Adrenal gland (tissue), 19 donors: ENCODE data around the gene RHOBTB3. TPM values are rescaled to one million over a fixed set of nuclear protein-coding genes. Genes with fewer than 3 reads are reported as not detected.

Source experiments
- DNase-seq, 7 donors: peaks; one replicate each; pipeline ENCODE4 v3.0.0-alpha.2; 2019 to 2020
- H3K27ac ChIP-seq, 5 donors: fragments of 200-600 bp; sonication (generic) in 4 of 5; 1 replicate in 3 of 5; 2 replicates in 2 of 5; pipeline versions ENCODE4 v1.5.1 to v1.8.0; 2016 to 2020; ENCODE audit warnings: mild to moderate bottlenecking in 1 of 5
- H3K27me3 ChIP-seq: fragments of 200-600 bp; 2 replicates; pipeline ENCODE4 v1.8.0; 2021
- H3K36me3 ChIP-seq, 2 donors: fragments of 200-600 bp; replicated peaks in 1 of 2; 1 replicate in 1 of 2; 2 replicates in 1 of 2; pipeline versions ENCODE4 v1.5.1 to v1.8.0; 2018 to 2022
- H3K4me1 ChIP-seq, 2 donors: fragments of 200-600 bp; replicated peaks in 1 of 2; 1 replicate in 1 of 2; 2 replicates in 1 of 2; pipeline versions ENCODE4 v1.5.1 to v1.8.0; 2018 to 2021
- H3K4me3 ChIP-seq, 4 donors: fragments of 200-600 bp; sonication (generic) in 3 of 4; one replicate each; pipeline ENCODE4 v1.5.1; 2016 to 2018
- H3K9me3 ChIP-seq, 3 donors: fragments of 200-600 bp; sonication (generic) in 1 of 3; replicated peaks in 1 of 3; 1 replicate in 2 of 3; 2 replicates in 1 of 3; pipeline versions ENCODE4 v1.5.1 to v1.8.0; 2016 to 2021
- POLR2A ChIP-seq, 2 donors: fragments of 450-650 bp; IDR thresholded peaks; one replicate each; pipeline ENCODE4 v1.6.1; 2017; ENCODE audit warnings: antibody characterized with exemption in 2 of 2, mild to moderate bottlenecking in 2 of 2, moderate library complexity in 1 of 2
- WGBS, 4 donors: extraction: QIAGEN DNeasy Blood & Tissue Kit in 2 of 4; methylation state at CpG; one replicate each; pipeline versions ENCODE4 v1.1.5 to v1.1.7; 2013 to 2017; 5-methylcytosine and 5-hydroxymethylcytosine counted together
- intact Hi-C, 2 donors: fragments of 100-400 bp; cut with DNase I; formaldehyde crosslinking; loops; one replicate each; pipeline versions ENCODE4 v1.14.1 to v1.15.0; 2022 to 2023
- long read RNA-seq, 10 donors: library from polyadenylated mRNA in 3 of 10; unstranded in 2 of 10; stranded (forward) in 1 of 10; transcript quantifications; one replicate each; pipeline ENCODE4 v2.0.0 and lab custom pipeline, GENCODE V29; 2021 to 2026
- polyA plus RNA-seq, 3 donors: library from polyadenylated mRNA; stranded (reverse); fragments of 200-250 nt in 2 of 3; fragments of 350-450 nt in 1 of 3; fragmentation: Illumina TruSeq in 1 of 3; extraction: RNeasy Lipid Tissue Mini Kit (QIAGEN cat#74804) in 1 of 3; gene quantifications; one replicate each; pipeline ENCODE4 v1.2.3, GENCODE V29; 2013 to 2014
- total RNA-seq, 9 donors: library from RNA; depleted of rRNA in 4 of 9; stranded (reverse); fragments of >200 nt in 4 of 9; fragments of 120-200 nt in 1 of 9; fragmentation: NEBNext Ultra II Directional in 1 of 9; extraction: Animal tissue kit (Norgen Biotek cat#: 25700) in 1 of 9; gene quantifications; one replicate each; pipeline versions ENCODE4 v1.1.0 to v1.2.4, GENCODE V29; 2013 to 2023
- TF ChIP-seq, protein P1 (sequence below), 6 experiments: fragments of 450-650 bp in 4 of 6; fragments of 200-600 bp in 2 of 6; sonication (generic) in 1 of 6; IDR thresholded peaks; 1 replicate in 5 of 6; 2 replicates in 1 of 6; pipeline versions ENCODE4 v1.5.1 to v1.8.0; 2016 to 2021; ENCODE audit warnings: antibody characterized with exemption in 6 of 6, mild to moderate bottlenecking in 2 of 6, moderate library complexity in 1 of 6
- donor health status: healthy with polysubstance abuse.
- donor health status: Bipolar disorder and iron deficiency.
- donor health status: DM: yes; HTN: yes; CAD: no.
- donor health status: DM: no; HTN: no; CAD: no.
- donor health status: DM: no; HTN: no; CAD: no.
- donor health status: DM: yes; HTN: yes; CAD: no.

The RHOBTB3 gene, protein sequence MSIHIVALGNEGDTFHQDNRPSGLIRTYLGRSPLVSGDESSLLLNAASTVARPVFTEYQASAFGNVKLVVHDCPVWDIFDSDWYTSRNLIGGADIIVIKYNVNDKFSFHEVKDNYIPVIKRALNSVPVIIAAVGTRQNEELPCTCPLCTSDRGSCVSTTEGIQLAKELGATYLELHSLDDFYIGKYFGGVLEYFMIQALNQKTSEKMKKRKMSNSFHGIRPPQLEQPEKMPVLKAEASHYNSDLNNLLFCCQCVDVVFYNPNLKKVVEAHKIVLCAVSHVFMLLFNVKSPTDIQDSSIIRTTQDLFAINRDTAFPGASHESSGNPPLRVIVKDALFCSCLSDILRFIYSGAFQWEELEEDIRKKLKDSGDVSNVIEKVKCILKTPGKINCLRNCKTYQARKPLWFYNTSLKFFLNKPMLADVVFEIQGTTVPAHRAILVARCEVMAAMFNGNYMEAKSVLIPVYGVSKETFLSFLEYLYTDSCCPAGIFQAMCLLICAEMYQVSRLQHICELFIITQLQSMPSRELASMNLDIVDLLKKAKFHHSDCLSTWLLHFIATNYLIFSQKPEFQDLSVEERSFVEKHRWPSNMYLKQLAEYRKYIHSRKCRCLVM
- total RNA-seq (100 to 1,000 TPM in 6 of 9 donors, 10 to 100 TPM in 3; 91.8 to 258 (median 159) TPM), polyA plus RNA-seq (10 to 100 TPM; 23.9 to 56.9 (median 28.2) TPM)
- long read RNA-seq, donor 1, full-length matches to known transcripts, result 12 of 46 reads
- long read RNA-seq, donor 1, partial matches to known transcripts, result 34 of 46 reads
- long read RNA-seq, donor 1, other reads (novel, unspliced or antisense), result 0 of 46 reads
- long read RNA-seq, donor 2, full-length matches to known transcripts, result 13 of 71 reads
- long read RNA-seq, donor 2, partial matches to known transcripts, result 58 of 71 reads
- long read RNA-seq, donor 2, other reads (novel, unspliced or antisense), result 0 of 71 reads
- long read RNA-seq, donor 3, full-length matches to known transcripts, result 15 of 34 reads
- long read RNA-seq, donor 3, partial matches to known transcripts, result 19 of 34 reads
- long read RNA-seq, donor 3, other reads (novel, unspliced or antisense), result 0 of 34 reads
- long read RNA-seq, donor 4, full-length matches to known transcripts, result 5 of 29 reads
- long read RNA-seq, donor 4, partial matches to known transcripts, result 15 of 29 reads
- long read RNA-seq, donor 4, other reads (novel, unspliced or antisense), result 9 of 29 reads
- long read RNA-seq, donor 5, full-length matches to known transcripts, result 45 of 90 reads
- long read RNA-seq, donor 5, partial matches to known transcripts, result 14 of 90 reads
- long read RNA-seq, donor 5, other reads (novel, unspliced or antisense), result 31 of 90 reads
- long read RNA-seq, donor 6, partial matches to known transcripts, result 5 of 6 reads
- long read RNA-seq, donor 6, other reads (novel, unspliced or antisense), result 1 of 6 reads
- long read RNA-seq, donor 7, full-length matches to known transcripts, result 11 of 151 reads
- long read RNA-seq, donor 7, partial matches to known transcripts, result 140 of 151 reads
- long read RNA-seq, donor 7, other reads (novel, unspliced or antisense), result 0 of 151 reads
- long read RNA-seq, donor 8, full-length matches to known transcripts, result 28 of 76 reads
- long read RNA-seq, donor 8, partial matches to known transcripts, result 48 of 76 reads
- long read RNA-seq, donor 8, other reads (novel, unspliced or antisense), result 0 of 76 reads
- long read RNA-seq, donor 9, full-length matches to known transcripts, result 11 of 302 reads
- long read RNA-seq, donor 9, partial matches to known transcripts, result 61 of 302 reads
- long read RNA-seq, donor 9, other reads (novel, unspliced or antisense), result 230 of 302 reads
- long read RNA-seq, donor 10, full-length matches to known transcripts, result 4 of 14 reads
- long read RNA-seq, donor 10, partial matches to known transcripts, result 10 of 14 reads
- long read RNA-seq, donor 10, other reads (novel, unspliced or antisense), result 0 of 14 reads

DNA sequence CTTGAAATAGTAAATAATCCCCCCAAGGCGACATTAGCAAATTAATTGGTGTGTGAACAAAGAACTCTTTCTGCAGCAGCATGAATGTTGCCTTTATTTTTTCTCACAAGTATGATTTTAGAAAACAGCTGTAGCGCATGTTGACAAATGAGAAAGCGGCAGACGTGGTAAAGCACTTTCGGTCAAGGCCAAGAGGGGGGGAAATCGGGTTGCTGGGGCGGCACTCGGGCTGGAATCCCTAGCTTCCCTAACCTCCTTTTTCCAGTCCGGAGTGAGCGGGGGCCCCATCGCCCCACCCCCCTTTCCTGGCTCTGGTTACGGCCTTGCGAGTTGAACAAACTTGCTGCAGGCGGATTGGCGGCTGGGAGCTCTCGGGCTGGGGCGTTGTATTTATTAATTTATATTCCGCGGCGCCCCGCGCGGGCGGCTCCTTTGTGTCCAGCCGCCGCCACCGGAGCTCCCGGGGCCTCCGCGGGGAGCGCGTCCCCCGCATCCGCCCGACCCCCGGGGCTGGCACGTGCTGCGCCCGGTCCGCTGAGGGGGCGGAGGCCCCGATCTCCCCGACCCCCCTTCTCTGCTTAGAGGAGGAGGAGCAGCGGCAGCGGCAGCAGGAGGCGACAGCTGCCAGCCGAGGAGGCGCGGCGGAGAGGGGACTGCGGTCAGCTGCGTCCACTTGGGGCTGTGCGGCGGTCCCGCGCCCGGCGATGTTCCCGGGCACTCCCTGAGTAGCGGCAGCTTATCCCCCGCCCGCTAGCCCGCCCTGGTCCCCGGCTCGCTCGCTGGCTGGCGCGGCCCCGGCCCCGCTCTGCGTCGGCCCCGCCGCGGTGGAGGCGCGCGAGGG lies at the start of gene RHOBTB3:
TSS of gene RHOBTB3 (plus strand) at position 607 of the 841 bp plus-strand sequence. CDS start 347 bp downstream, outside the sequence.
- 0 to 4% (median 0%) methylated on average over 8 to 78 of the region's 78 CpGs for WGBS, 4 donors

DNA sequence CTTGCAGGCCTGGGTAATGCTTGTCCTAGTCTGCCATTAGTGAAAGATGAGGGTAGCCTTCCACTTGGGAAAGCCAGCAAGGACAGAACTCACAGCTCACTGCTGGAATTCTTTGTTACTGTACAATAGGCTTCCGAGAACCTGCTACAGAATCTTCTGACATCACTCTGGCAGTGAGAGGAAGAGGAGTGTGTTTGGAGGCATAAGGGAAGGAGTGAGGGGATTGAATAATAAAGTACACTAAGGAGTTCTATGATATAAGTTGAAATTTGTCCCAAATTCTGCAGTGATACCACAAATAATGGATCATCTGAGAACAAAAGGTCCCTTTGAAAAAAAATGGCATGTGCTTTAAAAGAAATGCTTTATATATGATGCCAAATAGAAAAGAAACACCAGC lies 48.2 kb upstream of the RHOBTB3 start, which contains the start of gene SPATA9:
TSS of gene SPATA9 (minus strand) at position 101 of the 400 bp plus-strand sequence. CDS start 137 bp downstream, outside the sequence.
- no peak within 1 kb of the TSS for H3K4me3 ChIP-seq
- H3K27me3 ChIP-seq, result no peaks in the 10 kb centered on the region
- WGBS, 4 donors, result 79 to 96% (median 92%) methylated on average over 1 of the region's 1 CpG
- H3K4me1 ChIP-seq, result no peaks in the 10 kb centered on the region
- intact Hi-C loops, result no loop called here
- no peak within 1 kb of the TSS for H3K27ac ChIP-seq
- no peaks in the 10 kb centered on the region for H3K9me3 ChIP-seq
- no peaks in the 10 kb centered on the region for H3K36me3 ChIP-seq
- no peak for DNase-seq
- TF ChIP-seq, protein P1, sequence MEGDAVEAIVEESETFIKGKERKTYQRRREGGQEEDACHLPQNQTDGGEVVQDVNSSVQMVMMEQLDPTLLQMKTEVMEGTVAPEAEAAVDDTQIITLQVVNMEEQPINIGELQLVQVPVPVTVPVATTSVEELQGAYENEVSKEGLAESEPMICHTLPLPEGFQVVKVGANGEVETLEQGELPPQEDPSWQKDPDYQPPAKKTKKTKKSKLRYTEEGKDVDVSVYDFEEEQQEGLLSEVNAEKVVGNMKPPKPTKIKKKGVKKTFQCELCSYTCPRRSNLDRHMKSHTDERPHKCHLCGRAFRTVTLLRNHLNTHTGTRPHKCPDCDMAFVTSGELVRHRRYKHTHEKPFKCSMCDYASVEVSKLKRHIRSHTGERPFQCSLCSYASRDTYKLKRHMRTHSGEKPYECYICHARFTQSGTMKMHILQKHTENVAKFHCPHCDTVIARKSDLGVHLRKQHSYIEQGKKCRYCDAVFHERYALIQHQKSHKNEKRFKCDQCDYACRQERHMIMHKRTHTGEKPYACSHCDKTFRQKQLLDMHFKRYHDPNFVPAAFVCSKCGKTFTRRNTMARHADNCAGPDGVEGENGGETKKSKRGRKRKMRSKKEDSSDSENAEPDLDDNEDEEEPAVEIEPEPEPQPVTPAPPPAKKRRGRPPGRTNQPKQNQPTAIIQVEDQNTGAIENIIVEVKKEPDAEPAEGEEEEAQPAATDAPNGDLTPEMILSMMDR (IDR thresholded peaks at IDR 0.05), result no peak
- no peak for TF ChIP-seq POLR2A (IDR thresholded peaks at IDR 0.05)

More for the DNA sequence above, at the start of gene RHOBTB3:
- Histone ChIP-seq H3K27me3 (no peaks in the 10 kb centered on the region), H3K9me3 (no peaks in the 10 kb centered on the region), H3K36me3 (no peaks in the 10 kb centered on the region), H3K4me3 (peak within 1 kb of the TSS; percentile 3 to 91 (median 82)), H3K27ac (peak within 1 kb of the TSS; percentile 77 to 98 (median 98)), H3K4me1 (peaks cover 59 to 76% of the 10 kb centered on the region in 2 donors)
- intact Hi-C loops, result loop anchor here in 1 of 2 donors (5.0 kb wide), 1 partner anchor 69 kb away; no protein-coding TSS in a partner anchor
- peak; percentile 96 to 98 (median 97) for DNase-seq
- TF ChIP-seq, protein P1 (IDR thresholded peaks at IDR 0.05), result peak in 2 of 6 experiments; percentile 2 to 5
- peak; percentile 78 to 96 for TF ChIP-seq POLR2A (IDR thresholded peaks at IDR 0.05)

DNA sequence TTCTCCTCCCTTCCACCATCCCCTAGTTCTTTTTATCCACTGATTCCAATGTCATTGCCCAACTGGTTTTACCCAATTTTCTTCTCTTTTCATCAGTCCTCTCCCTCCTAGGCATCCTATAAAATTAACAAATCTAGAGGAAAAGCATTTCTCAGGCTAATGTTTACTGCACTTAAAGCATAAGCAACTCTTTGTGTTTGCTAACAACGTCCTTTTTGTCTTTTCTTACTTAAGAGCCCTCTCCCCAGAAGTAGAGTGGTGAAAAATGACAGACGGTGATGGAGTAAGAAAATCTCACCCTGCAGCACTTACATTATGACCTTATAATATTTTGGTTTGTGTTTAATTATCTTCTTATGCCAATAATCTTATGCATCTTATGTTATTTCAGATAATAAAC lies 46.8 kb upstream of the RHOBTB3 start:
- intact Hi-C loops, result no loop called here
- WGBS, 4 donors, result 87 to 92% (median 88%) methylated on average over 2 of the region's 2 CpGs
- H3K4me3 ChIP-seq, result no peak overlapping the region
- no peak for DNase-seq
- H3K9me3 ChIP-seq, result no peaks in the 10 kb centered on the region
- no peaks in the 10 kb centered on the region for H3K36me3 ChIP-seq
- TF ChIP-seq POLR2A (IDR thresholded peaks at IDR 0.05), result no peak
- TF ChIP-seq, protein P1 (IDR thresholded peaks at IDR 0.05), result no peak
- no peaks in the 10 kb centered on the region for H3K4me1 ChIP-seq
- H3K27me3 ChIP-seq, result no peaks in the 10 kb centered on the region
- no peak overlapping the region for H3K27ac ChIP-seq
